NCI-H748 (cell line): Measurements from ENCODE around the gene LDAH.
"Not testable (repeated sequence)": the region's sequence is repeated elsewhere in the genome, so short reads cannot be mapped to it uniquely, and the experiment has no call there.

ENCODE experiments used
- DNase-seq: peaks from one replicate; lab custom pipeline; 2025; ENCODE audit not compliant: unreplicated experiment; lab: John Stamatoyannopoulos, UW

LDAH gene

GRCh38 chr2:20822535-20823490 is at the start of gene LDAH:
LDAH (minus strand) TSS chr2:20823101; CDS start chr2:20801463, 21,638 bp downstream.
- peak; percentile 94 for DNase-seq

GRCh38 chr2:20868377-20868776 is 45.5 kb upstream of the LDAH start:
- DNase-seq = no peak

- DNase-seq = no peak
These were observed 39.9 kb upstream of the LDAH start for GRCh38 chr2:20862850-20863249.

- no peak for DNase-seq
These were observed 32.6 kb upstream of the LDAH start for GRCh38 chr2:20855456-20855855.

GRCh38 chr2:20852670-20853069 is 29.8 kb upstream of the LDAH start:
- no peak for DNase-seq

- no peak for DNase-seq
These were observed 29.2 kb upstream of the LDAH start for GRCh38 chr2:20852139-20852538.

GRCh38 chr2:20844246-20844645 is 21.3 kb upstream of the LDAH start:
- DNase-seq = no peak

- DNase-seq = no peak
These were observed 16.2 kb upstream of the LDAH start for GRCh38 chr2:20839052-20839451.

- DNase-seq = peak; percentile 86
These were observed 15.1 kb upstream of the LDAH start for GRCh38 chr2:20838016-20838415.

- DNase-seq = no peak
These were observed 13.6 kb upstream of the LDAH start for GRCh38 chr2:20836521-20836920.

- no peak for DNase-seq
These were observed 11.4 kb upstream of the LDAH start for GRCh38 chr2:20834331-20834730.

GRCh38 chr2:20832606-20833005 is 9.7 kb upstream of the LDAH start:
- no peak for DNase-seq

GRCh38 chr2:20829861-20830260 is 7.0 kb upstream of the LDAH start:
- DNase-seq = no peak

- no peak for DNase-seq
These were observed 1.0 kb upstream of the LDAH start for GRCh38 chr2:20823917-20824316.

- DNase-seq = no peak
These were observed 4.1 kb downstream of the LDAH start for GRCh38 chr2:20818820-20819219.

- DNase-seq = no peak
These were observed 7.7 kb downstream of the LDAH start for GRCh38 chr2:20815216-20815615.

GRCh38 chr2:20812779-20813178 is 10.1 kb downstream of the LDAH start:
- DNase-seq = no peak

- DNase-seq = no peak
These were observed 16.6 kb downstream of the LDAH start for GRCh38 chr2:20806286-20806685.

GRCh38 chr2:20803974-20804373 is 18.9 kb downstream of the LDAH start:
- no peak for DNase-seq

- DNase-seq = no peak
These were observed 19.6 kb downstream of the LDAH start for GRCh38 chr2:20803226-20803682.

GRCh38 chr2:20797096-20797495 is 25.8 kb downstream of the LDAH start:
- no peak for DNase-seq

- no peak for DNase-seq
These were observed 26.5 kb downstream of the LDAH start for GRCh38 chr2:20796374-20796791.

GRCh38 chr2:20793944-20794343 is 29.0 kb downstream of the LDAH start:
- not testable (repeated sequence) for DNase-seq
